Measurements from ENCODE around the gene LOXHD1. TPM values are rescaled to one million over a fixed set of nuclear protein-coding genes. Genes with fewer than 3 reads are reported as not detected.

LOXHD1 gene
- total RNA-seq, 2 experiments from 2014 or later, result not detected

GRCh38 chr18:46554406-46555080 is 102.5 kb downstream of the LOXHD1 start:
- ChIA-PET CTCF (no interaction called here), POLR2A (no interaction called here)
- H3K4me3 Mint-ChIP-seq, result no peak overlapping the region
- H3K27ac Mint-ChIP-seq, result no peak overlapping the region
- H3K4me1 Mint-ChIP-seq (ENCODE audit: low read depth), result no peaks in the 10 kb centered on the region
- Histone ChIP-seq H3K27me3 (ENCODE audit: control insufficient read depth in 1 of 2, insufficient read depth in 2 of 2, low read length in 2 of 2) (no peaks in the 10 kb centered on the region), H3K9me3 (ENCODE audit: control insufficient read depth in 1 of 2, insufficient read depth in 1 of 2, low read length in 2 of 2) (peaks cover 0 to 13% of the 10 kb centered on the region in 2 experiments), H3K4me1 (ENCODE audit: insufficient read depth, low read length) (no peaks in the 10 kb centered on the region), H3K36me3 (ENCODE audit: insufficient read depth, low read length) (no peaks in the 10 kb centered on the region), H3K4me3 (ENCODE audit: low read length) (no peak overlapping the region), H3K27ac (ENCODE audit: low read depth in 1 of 2, low read length in 2 of 2) (no peak overlapping the region)
- ATAC-seq (ENCODE audit: poor library complexity) (no peak), DNase-seq (no peak)
- intact Hi-C loops (cut with DNase I, micrococcal nuclease), result loop anchor here in 1 of 2 experiments (2.0 kb wide), 1 partner anchor 104 kb away; no protein-coding TSS in a partner anchor
- TF ChIP-seq CTCF (IDR thresholded peaks at IDR 0.05), result no peak
- no peaks in the 10 kb centered on the region for H3K9me3 Mint-ChIP-seq
- no peaks in the 10 kb centered on the region for H3K27me3 Mint-ChIP-seq
- H3K36me3 Mint-ChIP-seq (ENCODE audit: low read depth), result no peaks in the 10 kb centered on the region

- no peak for ATAC-seq (ENCODE audit: poor library complexity)
- Histone ChIP-seq H3K27ac (ENCODE audit: low read depth in 1 of 2, low read length in 2 of 2) (no peak overlapping the region), H3K4me1 (ENCODE audit: insufficient read depth, low read length) (no peaks in the 10 kb centered on the region), H3K36me3 (ENCODE audit: insufficient read depth, low read length) (no peaks in the 10 kb centered on the region), H3K9me3 (ENCODE audit: control insufficient read depth in 1 of 2, insufficient read depth in 1 of 2, low read length in 2 of 2) (peaks cover 0 to 20% of the 10 kb centered on the region in 2 experiments), H3K27me3 (ENCODE audit: control insufficient read depth in 1 of 2, insufficient read depth in 2 of 2, low read length in 2 of 2) (no peaks in the 10 kb centered on the region), H3K4me3 (ENCODE audit: low read length) (no peak overlapping the region)
- ChIA-PET POLR2A (interaction anchor here (0.7 kb wide), 1 partner anchor 8 kb away, joined by 4 read pairs; no protein-coding TSS in a partner anchor), CTCF (no interaction called here)
- Mint-ChIP-seq H3K4me3 (no peak overlapping the region), H3K27ac (no peak overlapping the region), H3K9me3 (no peaks in the 10 kb centered on the region), H3K36me3 (ENCODE audit: low read depth) (no peaks in the 10 kb centered on the region), H3K4me1 (ENCODE audit: low read depth) (no peaks in the 10 kb centered on the region), H3K27me3 (peaks cover 8% of the 10 kb centered on the region)
- no peak for TF ChIP-seq CTCF (IDR thresholded peaks at IDR 0.05)
- DNase-seq, result no peak
- intact Hi-C loops (cut with DNase I, micrococcal nuclease), result no loop called here
These were observed 106.4 kb downstream of the LOXHD1 start for GRCh38 chr18:46550609-46551008.

GRCh38 chr18:46547520-46547919 is 109.5 kb downstream of the LOXHD1 start:
- no peak overlapping the region for H3K4me3 Mint-ChIP-seq
- Histone ChIP-seq H3K36me3 (ENCODE audit: insufficient read depth, low read length) (no peaks in the 10 kb centered on the region), H3K9me3 (ENCODE audit: control insufficient read depth in 1 of 2, insufficient read depth in 1 of 2, low read length in 2 of 2) (peaks cover 0 to 20% of the 10 kb centered on the region in 2 experiments), H3K4me1 (ENCODE audit: insufficient read depth, low read length) (no peaks in the 10 kb centered on the region), H3K4me3 (ENCODE audit: low read length) (no peak overlapping the region), H3K27me3 (ENCODE audit: control insufficient read depth in 1 of 2, insufficient read depth in 2 of 2, low read length in 2 of 2) (no peaks in the 10 kb centered on the region), H3K27ac (ENCODE audit: low read depth in 1 of 2, low read length in 2 of 2) (no peak overlapping the region)
- TF ChIP-seq CTCF (IDR thresholded peaks at IDR 0.05), result no peak
- no peaks in the 10 kb centered on the region for H3K4me1 Mint-ChIP-seq (ENCODE audit: low read depth)
- no peak overlapping the region for H3K27ac Mint-ChIP-seq
- no peak for ATAC-seq (ENCODE audit: poor library complexity)
- intact Hi-C loops (cut with DNase I, micrococcal nuclease), result no loop called here
- POLR2A ChIA-PET, result no interaction called here
- CTCF ChIA-PET, result no interaction called here
- no peaks in the 10 kb centered on the region for H3K36me3 Mint-ChIP-seq (ENCODE audit: low read depth)
- H3K9me3 Mint-ChIP-seq, result peaks cover 2% of the 10 kb centered on the region
- no peak for DNase-seq
- peaks cover 13% of the 10 kb centered on the region for H3K27me3 Mint-ChIP-seq
